OCI-LY3 (cell line): ENCODE data around the gene HSD11B2.

Source experiments
- H2AFZ ChIP-seq: fragments of 200-600, 300-600 bp; shearing (Covaris generic); 2 replicates; pipeline ENCODE4 v1.6.0; 2014; ENCODE audit warnings: antibody characterized with exemption, low read depth, low read length
- H3K27ac ChIP-seq: fragments of 200-600, 300-600 bp; sonication (generic); 2 replicates; pipeline ENCODE4 v1.5.1; 2014; ENCODE audit warnings: mild to moderate bottlenecking, low read length, moderate library complexity, mixed read lengths
- H3K27me3 ChIP-seq: fragments of 200-600, 300-600 bp; sonication (generic); 2 replicates; pipeline ENCODE4 v1.6.1; 2014; ENCODE audit warnings: low read depth, low read length, mixed read lengths
- H3K36me3 ChIP-seq: fragments of 200-600, 300-600 bp; sonication (generic); replicated peaks from 2 replicates; pipeline ENCODE3; 2014; ENCODE audit warnings: low read depth, low read length, mixed read lengths
- H3K4me1 ChIP-seq: fragments of 300-600, 200-600 bp; sonication (generic); 2 replicates; pipeline ENCODE4 v1.6.1; 2014; ENCODE audit warnings: low read length, mixed read lengths
- H3K4me2 ChIP-seq: fragments of 200-600, 300-600 bp; sonication (generic); 2 replicates; pipeline ENCODE4 v1.6.1; 2014; ENCODE audit warnings: low read length, mixed read lengths
- H3K4me3 ChIP-seq: fragments of 300-600, 200-600 bp; sonication (generic); 2 replicates; pipeline ENCODE4 v1.5.1; 2014; ENCODE audit warnings: antibody characterized with exemption, mild to moderate bottlenecking, low read length, moderate library complexity
- H3K79me2 ChIP-seq: fragments of 300-600, 200-600 bp; shearing (Covaris generic); 2 replicates; pipeline ENCODE4 v1.6.1; 2014; ENCODE audit warnings: mild to moderate bottlenecking, low read length, mixed read lengths
- H3K9ac ChIP-seq: fragments of 300-600, 200-600 bp; shearing (Covaris generic); 2 replicates; pipeline ENCODE4 v1.6.0; 2014; ENCODE audit warnings: mild to moderate bottlenecking, low read length, moderate library complexity
- H3K9me3 ChIP-seq: fragments of 200-600, 300-600 bp; shearing (Covaris generic); 2 replicates; pipeline ENCODE4 v1.6.1; 2014; ENCODE audit warnings: low read length, mixed read lengths; ENCODE audit not compliant: insufficient read depth
- H4K20me1 ChIP-seq: fragments of 200-600, 300-600 bp; sonication (generic); 2 replicates; pipeline ENCODE4 v1.6.1; 2016; ENCODE audit warnings: low read length, mixed read lengths; ENCODE audit not compliant: insufficient read depth
- EZH2phosphoT487 ChIP-seq: fragments of 200-600 bp; shearing (Covaris generic); IDR thresholded peaks from 2 replicates; pipeline ENCODE4 v1.6.1; 2018; ENCODE audit warnings: antibody characterized with exemption, mixed run types, low read depth
- TF ChIP-seq, protein P1 (sequence below): fragments of 200-600, 300-600 bp; sonication (generic); IDR thresholded peaks from 2 replicates; pipeline ENCODE4 v1.5.1; 2014; ENCODE audit warnings: antibody characterized with exemption, low read length, low read depth

Gene HSD11B2

DNA sequence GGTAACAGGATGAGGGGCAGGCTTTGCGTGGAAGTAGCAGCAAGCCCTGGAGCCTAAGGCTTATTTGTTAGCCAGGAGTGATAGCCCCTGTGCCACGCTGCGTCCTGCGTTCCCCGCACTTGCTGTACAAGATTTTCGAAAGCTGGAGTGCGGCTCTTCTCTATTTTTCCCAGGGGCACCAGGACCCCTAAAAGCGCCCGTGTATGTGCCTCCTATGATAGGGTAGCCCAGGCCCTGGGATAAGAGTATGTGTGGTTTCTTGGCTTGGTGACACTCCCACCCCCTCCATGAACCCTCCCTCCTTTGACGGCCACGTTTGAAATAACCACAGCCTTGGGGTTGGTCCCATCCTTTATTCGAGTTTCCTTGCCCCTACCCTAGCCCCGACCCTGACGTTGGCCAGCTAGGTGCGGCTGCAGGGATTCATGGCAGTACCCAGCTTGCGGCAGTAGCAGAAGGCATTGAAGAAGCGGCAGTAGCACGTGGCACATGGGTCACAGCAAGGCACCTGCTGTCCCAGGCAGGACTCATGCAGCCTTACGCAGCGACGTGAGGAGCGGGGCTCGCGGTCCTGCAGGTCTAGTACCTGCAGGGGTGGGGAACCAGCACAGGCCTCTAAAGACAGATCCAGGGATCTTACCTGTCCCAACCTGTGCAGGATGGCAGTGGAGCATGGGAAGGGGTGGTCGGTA lies 51.5 kb downstream of the HSD11B2 start:
- H4K20me1 ChIP-seq, result no peaks in the 10 kb centered on the region
- H3K79me2 ChIP-seq, result peaks cover 51% of the 10 kb centered on the region
- peaks cover 14% of the 10 kb centered on the region for H3K4me1 ChIP-seq
- peak overlapping the region; percentile 80 for H3K27ac ChIP-seq
- H2AFZ ChIP-seq, result peak overlapping the region; percentile 22; the same call in 1 of the 2 replicates
- H3K4me2 ChIP-seq, result peak overlapping the region; percentile 93
- H3K9ac ChIP-seq, result peak overlapping the region; percentile 92
- peaks cover 22% of the 10 kb centered on the region for H3K36me3 ChIP-seq
- H3K4me3 ChIP-seq, result peak overlapping the region; percentile 82
- no peaks in the 10 kb centered on the region for H3K27me3 ChIP-seq
- no peak for TF ChIP-seq EZH2phosphoT487
- TF ChIP-seq, protein P1, sequence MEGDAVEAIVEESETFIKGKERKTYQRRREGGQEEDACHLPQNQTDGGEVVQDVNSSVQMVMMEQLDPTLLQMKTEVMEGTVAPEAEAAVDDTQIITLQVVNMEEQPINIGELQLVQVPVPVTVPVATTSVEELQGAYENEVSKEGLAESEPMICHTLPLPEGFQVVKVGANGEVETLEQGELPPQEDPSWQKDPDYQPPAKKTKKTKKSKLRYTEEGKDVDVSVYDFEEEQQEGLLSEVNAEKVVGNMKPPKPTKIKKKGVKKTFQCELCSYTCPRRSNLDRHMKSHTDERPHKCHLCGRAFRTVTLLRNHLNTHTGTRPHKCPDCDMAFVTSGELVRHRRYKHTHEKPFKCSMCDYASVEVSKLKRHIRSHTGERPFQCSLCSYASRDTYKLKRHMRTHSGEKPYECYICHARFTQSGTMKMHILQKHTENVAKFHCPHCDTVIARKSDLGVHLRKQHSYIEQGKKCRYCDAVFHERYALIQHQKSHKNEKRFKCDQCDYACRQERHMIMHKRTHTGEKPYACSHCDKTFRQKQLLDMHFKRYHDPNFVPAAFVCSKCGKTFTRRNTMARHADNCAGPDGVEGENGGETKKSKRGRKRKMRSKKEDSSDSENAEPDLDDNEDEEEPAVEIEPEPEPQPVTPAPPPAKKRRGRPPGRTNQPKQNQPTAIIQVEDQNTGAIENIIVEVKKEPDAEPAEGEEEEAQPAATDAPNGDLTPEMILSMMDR, result no peak
- H3K9me3 ChIP-seq, result no peaks in the 10 kb centered on the region

DNA sequence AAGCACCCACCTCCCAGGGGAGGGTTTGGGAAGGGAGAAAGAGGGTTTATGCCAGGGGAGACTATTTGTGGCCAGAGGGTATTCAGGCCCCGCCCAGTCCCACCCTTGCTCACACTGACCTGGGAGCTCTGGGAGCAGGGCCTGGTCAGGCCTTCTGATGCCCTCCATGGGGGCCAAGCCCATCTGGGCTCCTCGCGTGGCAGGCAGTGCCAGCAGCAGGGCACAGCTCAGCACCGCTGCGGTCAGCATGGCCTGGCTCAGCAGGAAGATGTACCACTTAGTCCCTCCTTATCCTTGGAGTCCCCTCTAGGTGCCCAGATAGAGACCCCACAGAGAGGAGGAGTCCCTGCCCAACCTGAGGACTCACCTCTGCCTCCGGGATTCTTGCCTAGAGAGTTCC lies 52.2 kb downstream of the HSD11B2 start, which contains the start of gene AGRP:
Gene AGRP, minus strand, starts transcription at position 398 of the 400 bp plus-strand sequence. Its CDS starts 149 bp downstream, at position 249.
- Histone ChIP-seq H3K36me3 (peaks cover 25% of the 10 kb centered on the region), H3K27me3 (no peaks in the 10 kb centered on the region), H3K4me1 (peaks cover 19% of the 10 kb centered on the region), H3K79me2 (peaks cover 46% of the 10 kb centered on the region), H3K9me3 (no peaks in the 10 kb centered on the region), H4K20me1 (no peaks in the 10 kb centered on the region), H3K27ac (no peak within 1 kb of the TSS), H2AFZ (no peak within 1 kb of the TSS), H3K4me2 (peak within 1 kb of the TSS; percentile 93), H3K4me3 (peak within 1 kb of the TSS; percentile 82), H3K9ac (peak within 1 kb of the TSS; percentile 92; the same call in 1 of the 2 replicates)
- TF ChIP-seq, protein P1, result no peak
- no peak for TF ChIP-seq EZH2phosphoT487

DNA sequence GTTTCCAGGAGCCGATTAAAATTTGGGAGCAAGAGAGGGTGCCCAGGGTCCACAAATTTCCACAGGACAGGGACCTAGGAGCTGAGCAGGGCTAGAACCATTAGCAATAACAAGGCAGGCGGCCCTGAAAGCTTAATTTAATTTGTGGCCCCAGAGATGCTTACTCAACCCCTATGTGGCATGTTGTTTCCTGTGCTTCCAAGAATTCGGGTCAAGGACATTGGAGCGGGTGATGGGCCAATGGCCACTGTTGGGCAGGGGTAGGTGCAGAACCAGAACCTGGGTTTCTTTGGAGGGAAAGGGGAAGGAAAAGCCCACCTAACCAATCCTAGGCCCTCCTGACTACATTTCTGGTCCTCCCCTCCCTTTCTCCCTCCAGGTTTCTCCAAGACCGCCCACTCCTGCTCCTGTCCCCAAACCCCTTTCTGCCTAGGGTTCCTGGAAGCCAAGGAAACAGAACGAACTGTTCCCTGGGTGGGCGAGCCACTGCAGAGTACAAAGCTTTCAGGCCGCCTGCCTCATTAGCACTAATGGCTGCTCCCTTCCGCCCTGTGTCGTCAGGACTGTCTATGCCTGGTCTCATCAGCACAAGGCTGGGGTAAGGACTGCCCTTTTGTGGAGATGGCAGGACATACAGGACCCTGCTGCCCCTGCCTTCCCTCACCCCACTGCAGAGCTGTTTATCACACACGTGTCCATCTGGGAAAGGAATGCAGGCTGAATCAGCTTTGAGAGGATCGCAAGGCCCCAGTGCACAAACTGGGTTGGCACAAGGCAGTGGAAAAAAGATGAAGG lies 53.0 kb downstream of the HSD11B2 start:
- Histone ChIP-seq H3K36me3 (peaks cover 25% of the 10 kb centered on the region), H3K79me2 (peaks cover 42% of the 10 kb centered on the region), H3K4me2 (no peak overlapping the region), H3K27ac (no peak overlapping the region), H3K9ac (no peak overlapping the region), H3K9me3 (no peaks in the 10 kb centered on the region), H3K27me3 (no peaks in the 10 kb centered on the region), H2AFZ (no peak overlapping the region), H3K4me1 (peaks cover 27% of the 10 kb centered on the region), H3K4me3 (no peak overlapping the region), H4K20me1 (no peaks in the 10 kb centered on the region)
- no peak for TF ChIP-seq EZH2phosphoT487
- TF ChIP-seq, protein P1, result no peak

- no peak overlapping the region for H3K9ac ChIP-seq
- no peak overlapping the region for H2AFZ ChIP-seq
- H3K4me2 ChIP-seq, result no peak overlapping the region
- TF ChIP-seq, protein P1, result no peak
- TF ChIP-seq EZH2phosphoT487, result no peak
- H3K79me2 ChIP-seq, result peaks cover 18% of the 10 kb centered on the region
- peaks cover 30% of the 10 kb centered on the region for H3K36me3 ChIP-seq
- no peak overlapping the region for H3K27ac ChIP-seq
- peaks cover 31% of the 10 kb centered on the region for H3K4me1 ChIP-seq
- 0 out of 2 replicates have a peak, but pooled peaks cover 4% of the 10 kb centered on the region for H3K9me3 ChIP-seq
- no peaks in the 10 kb centered on the region for H4K20me1 ChIP-seq
- no peaks in the 10 kb centered on the region for H3K27me3 ChIP-seq
- H3K4me3 ChIP-seq, result no peak overlapping the region
These were observed 55.9 kb downstream of the HSD11B2 start for GRCh38 chr16:67486805-67487204.
